Measurements from ENCODE around the gene SBF2.
"Not testable (repeated sequence)": the region's sequence is repeated elsewhere in the genome, so short reads cannot be mapped to it uniquely, and the experiment has no call there.

Gene SBF2

DNA sequence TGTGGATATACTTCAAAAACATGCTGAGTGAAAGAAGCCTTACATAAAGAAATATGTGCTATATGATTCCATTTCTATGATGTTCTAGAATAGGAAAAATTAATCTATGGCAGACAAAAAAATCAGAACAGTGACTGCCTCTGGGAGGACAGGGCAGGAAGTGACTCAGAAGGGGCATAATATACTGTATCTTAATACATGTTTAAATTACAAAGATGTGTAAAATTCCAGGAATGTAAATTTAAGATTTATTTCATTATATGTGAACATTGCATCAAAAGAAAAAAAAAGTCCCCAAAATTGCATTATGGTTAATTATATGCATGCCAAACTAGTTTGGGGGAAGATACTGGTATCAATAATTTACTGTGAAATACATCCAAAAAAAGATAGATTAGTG is 32.2 kb downstream of the SBF2 start:
- no peak for DNase-seq

DNA sequence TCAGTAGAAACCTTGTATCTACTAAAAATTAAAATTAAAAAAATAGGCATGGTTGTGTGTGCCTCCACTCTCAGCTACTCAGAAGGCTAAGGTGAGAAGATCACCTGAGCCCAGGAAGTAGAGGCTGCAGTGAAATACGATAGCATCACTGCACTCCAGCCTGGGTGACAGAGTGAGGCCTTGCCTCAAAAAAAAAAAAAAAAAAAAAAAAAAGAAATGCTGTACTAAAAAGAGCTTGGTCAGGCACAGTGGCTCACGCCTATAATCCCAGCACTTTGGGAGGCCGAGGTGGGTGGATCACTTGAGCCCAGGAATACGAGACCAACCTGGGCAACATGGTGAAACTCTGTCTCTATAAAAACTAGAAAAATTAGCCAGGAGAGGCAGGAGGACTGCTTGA is 36.5 kb downstream of the SBF2 start:
- no peak for DNase-seq

DNA sequence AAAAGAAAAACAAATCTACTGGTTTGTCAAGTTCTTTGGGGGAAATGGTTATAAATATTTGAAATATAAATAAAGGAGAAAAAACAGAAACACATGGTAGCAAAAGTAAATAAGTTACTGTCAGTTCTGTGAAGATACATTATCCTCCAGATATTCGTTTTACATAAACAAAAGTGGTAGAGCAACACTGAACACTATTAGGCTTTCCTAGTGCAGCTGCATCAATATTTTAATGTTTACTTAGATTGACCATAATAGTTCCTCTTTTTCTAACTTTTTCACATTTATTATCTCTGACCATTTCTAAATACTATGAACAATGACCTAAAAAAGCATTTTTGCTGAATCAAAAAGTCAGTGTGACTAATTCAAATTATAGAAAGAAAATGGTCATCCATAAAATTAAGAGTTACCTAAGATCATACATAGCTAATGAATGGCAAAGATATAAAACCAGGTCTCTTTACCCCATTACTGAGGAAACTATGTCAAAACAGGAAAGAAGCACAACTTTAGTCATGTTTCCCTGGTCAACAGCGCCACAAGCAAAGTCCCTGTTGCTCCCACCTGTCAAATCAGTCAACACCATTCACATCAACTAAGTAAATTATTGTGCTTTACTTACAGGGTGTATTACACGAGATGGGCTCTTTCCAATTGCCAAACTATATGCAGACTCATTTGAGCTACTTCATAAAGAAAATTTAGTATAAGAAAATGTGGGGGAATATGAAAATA is 38.5 kb downstream of the SBF2 start:
- DNase-seq: no peak

DNA sequence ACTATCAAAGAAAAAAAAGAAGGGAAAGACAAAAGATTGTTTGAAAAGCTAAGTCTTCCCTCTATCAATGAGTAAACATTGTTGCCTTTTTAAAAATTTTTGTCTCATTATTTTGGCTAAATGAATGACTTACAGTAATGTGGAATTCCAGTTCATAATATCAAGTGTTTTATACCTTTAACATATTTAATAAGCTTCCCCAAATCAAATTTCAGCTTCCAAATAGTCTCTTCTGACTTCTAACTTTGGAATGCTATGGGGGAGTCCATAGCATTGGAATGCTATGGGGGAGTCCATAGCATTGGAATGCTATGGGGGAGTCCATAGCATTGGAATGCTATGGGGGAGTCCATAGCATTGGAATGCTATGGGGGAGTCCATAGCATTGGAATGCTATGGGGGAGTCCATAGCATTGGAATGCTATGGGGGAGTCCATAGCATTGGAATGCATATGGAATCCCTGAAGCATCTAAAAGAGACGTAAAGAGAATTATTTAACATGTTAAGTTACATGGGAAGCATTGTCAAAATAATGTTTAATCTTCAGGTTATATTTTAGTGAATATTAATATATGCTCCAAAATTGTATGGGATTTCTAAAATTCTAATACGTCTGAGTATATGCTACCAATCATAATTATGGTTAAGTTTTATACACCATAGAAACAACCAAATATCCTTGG is 44.4 kb downstream of the SBF2 start:
- DNase-seq: not testable (repeated sequence)

DNA sequence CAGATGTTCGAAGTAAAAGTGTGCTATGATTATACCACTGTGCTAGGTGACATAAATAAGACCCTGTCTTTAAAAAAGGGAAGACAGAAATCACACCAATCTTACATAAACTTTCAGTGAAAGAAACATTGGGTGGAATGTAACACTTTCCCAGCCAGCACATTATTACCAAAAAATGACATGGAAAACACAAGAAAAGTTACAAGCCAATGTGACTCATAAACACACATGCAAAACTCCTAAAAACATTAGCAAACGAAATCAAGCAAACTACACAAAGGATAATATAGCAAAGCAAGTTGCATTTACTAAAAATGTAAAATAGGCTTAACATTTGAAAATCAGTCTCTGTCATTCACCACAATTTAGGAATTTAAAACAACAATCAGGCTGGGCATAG is 47.0 kb downstream of the SBF2 start:
- DNase-seq: no peak

DNA sequence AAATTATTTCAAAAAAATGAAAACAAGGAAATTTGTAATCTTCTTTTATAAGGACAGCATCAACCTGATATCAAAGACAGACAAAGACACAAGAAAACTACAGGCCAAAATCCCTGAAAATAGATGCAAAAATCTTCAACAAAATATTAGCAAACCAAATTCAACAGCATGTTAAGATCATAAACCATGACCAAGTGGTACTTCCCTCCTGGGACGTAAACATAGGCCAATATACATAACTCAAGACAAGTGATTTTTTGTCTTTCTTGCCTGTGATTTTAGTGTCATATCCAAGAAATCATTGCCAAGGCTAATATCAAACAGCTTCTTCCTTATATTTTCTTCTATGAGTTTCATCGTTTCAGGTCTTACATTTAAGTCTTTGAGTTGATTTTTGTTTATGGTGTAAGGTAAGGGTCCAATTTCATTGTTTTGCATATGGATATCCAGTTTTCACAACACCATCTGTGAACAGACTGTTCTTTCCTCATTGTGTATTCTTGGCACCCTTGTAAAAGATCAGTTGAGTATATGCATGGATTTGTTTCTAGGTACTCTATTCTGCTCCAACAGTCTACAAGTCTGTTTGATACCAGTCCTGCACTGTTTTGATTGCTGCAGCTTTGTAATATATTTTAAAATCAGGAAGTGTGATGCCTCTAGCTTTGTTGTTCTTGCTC is 50.0 kb downstream of the SBF2 start:
- DNase-seq: no peak

DNA sequence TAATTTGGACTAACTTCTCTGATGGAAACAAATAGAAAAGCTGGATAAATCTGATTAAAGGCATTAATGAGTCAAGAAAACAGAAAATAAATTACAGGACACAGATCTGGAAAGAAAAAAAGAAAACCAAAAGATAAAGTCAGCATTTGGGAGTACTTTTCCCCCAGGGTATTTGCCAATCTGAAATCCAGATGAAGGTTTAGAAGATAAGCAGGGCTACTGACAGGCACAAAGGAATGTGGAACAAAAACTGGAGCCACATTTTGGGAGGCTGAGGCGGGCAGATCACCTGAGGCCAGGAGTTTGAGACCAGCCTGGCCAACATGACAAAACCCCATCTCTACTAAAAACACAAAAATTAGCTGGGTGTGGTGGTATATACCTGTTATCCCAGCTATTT is 57.2 kb downstream of the SBF2 start:
- no peak for DNase-seq

DNA sequence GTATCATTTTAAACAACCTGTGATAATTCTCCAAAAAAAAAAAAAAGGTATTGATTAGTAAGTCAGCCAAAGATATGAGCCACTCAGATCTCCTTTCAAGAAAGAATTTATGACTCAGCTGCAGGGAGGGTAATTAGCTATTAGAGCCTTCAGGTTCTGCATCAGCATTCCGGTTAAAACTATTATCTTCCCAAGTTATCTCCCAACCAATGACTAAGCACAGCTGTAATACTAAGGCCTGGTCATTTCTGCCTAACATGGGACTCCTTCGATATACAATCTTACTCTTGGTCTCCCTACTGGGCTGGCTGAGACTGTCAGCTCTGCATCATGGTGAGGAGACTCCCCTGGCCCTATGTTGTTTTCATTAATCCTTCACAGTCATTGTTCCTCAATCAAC is 60.4 kb downstream of the SBF2 start:
- DNase-seq: no peak

DNA sequence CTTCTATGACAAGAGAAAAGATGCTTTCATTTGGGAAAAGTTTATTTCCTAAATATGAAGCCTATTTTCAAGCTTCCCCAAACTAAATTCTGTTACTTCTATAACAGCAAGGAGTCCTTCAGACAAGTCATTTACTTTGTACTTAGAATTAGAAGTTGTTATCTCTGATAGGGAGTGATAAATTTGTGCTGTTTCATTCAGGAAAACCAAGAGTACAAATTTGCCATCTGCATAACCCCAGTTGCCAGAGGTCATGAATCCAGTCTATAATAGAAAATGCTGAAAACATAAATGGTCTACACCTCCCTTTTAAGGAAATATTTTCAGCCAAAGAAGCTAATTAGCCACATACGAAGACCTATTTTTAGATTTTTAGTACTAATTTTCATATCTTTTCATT is 61.3 kb downstream of the SBF2 start:
- DNase-seq: no peak

DNA sequence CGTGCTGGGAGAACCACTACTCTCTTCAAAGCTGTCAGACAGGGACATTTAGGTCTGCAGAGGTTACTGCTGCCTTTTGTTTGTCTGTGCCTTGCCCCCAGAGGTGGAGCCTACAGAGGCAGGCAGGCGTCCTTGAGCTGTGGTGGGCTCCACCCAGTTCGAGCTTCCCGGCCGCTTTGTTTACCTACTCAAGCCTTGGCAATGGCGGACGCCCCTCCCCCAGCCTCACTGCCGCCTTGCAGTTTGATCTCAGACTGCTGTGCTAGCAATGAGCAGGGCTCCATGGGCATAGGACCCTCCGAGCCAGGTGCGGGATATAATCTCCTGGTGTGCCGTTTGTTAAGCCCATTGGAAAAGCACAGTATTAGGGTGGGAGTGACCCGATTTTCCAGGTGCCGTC is 62.2 kb downstream of the SBF2 start:
- not testable (repeated sequence) for DNase-seq

DNA sequence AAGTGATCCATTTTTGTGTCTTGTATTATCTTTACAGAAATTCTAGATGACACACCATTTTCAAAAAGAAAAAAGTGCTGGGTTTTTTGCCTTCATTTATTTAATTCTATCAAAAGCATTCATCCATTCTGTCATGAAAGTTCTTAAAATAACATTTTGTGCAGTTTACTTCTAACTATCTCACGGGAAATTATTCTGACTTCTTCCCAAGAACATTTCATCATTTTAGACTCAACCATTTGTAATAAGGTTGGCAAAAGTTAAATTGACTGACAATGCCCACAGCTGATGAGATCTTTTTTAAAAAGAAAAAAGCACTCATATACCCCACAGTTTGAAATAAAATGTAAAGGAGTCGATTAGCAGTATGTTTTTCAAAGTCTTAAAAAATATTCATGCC is 68.5 kb downstream of the SBF2 start:
- DNase-seq: no peak

DNA sequence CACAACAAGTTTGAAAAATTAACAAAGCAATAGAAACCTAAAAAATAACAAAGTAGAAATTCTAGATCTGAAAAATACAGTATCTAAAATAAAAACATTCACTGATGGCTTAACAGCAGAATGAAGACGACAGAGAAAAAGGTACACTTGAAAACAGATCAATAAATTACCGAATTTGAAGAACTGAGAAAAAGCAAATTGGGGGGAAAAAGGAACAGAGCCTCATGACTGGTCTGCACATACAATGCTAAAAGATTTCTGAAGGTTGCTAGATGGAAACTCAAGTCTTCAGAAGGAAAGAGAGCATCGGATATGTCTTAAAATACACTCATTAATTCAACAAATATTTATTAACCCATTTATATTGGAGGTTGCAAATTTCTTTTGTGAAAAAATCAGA is 71.6 kb downstream of the SBF2 start:
- no peak for DNase-seq

DNA sequence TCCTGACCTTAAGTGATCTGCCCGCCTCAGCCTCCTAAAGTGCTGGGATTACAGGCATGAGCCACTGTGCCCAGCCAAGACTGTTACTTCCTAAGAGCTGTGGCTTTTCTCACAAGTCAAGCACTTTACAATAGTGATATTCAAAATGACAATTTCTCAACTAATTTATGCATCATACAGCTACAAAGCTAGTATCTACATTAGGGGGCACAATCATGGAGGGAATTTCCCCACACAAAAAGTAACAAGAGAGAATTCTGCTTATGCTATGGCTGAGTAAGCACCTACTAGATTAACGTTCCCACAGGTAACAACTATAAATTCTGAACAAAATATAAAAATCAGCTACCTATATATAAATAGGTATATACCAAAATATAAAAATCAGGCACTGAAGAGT is 72.7 kb downstream of the SBF2 start:
- no peak for DNase-seq

DNA sequence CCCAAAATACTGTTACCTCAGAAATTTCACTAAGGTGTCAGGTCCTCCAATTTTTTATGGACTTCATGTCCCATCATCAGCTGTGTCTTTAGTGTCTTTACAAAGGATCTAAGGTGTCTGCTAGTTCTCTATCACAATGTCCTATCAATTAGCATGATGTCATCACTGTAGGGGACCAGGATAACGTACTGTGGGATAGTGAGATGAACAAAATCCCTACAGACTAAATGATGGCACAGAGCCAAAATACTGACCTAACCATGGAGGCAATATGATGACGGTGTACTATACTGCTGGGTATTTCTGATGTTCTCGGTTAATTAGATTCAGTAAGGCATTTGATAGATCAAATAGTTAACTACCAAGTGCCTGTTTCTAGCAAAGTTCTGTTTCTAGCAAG is 82.5 kb downstream of the SBF2 start:
- no peak for DNase-seq

DNA sequence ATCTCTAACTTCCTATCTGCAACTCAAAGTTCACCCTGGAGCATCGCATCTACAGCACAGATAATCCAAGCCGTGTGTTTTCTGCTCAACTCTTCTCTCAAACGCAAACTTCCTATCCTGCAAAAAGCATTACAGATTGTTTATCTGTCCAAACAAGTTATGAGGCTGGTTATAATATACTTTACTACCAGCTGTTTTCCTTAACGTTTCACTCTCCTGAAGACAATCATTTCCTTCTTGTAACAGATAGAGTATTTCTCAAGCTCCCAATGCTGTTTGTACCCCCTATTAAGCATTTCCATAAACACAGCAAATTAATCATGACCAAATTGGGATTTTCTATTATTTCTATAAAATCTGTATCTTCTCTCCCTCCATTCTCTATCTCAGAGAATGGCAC is 84.7 kb downstream of the SBF2 start:
- DNase-seq: no peak

DNA sequence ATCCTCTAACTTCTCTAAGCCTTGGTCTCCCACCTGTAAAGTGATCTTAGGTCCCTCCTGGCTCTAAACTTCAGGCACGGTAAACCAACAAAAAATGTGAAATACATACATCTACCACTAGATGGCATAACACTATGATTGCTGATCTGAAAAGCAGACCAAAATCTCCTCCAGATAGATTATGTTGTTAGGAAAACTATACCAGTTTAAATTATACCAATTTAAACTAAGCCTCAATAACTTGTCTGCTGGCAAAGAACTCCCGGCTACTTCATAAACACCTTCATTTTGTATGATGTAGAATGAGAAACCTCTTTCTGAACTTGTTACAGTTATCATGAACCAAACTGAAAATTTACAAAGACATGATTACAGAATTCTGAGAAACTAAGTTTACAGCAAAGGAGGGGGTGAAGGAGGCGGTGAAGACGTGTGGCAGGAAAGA is 85.9 kb downstream of the SBF2 start:
- no peak for DNase-seq

DNA sequence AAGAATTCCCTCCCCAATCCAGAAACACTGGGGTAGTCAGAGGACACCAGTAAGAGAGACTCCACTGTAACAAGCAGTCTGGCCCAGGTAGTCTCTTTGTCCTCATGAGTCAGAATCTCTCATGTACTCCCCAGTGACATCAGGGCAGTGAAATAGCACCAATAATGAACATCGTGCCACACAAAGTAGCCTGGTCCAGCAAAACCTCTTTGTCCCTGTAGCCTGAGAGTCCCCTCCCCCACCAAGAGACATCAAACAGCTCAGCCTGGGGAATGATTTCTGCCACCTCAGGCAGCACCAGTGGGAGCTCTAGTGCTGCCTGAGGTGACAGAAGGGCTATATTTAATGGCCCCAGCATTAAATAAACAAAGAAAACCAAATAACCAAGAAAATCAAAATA is 88.1 kb downstream of the SBF2 start:
- DNase-seq: no peak

DNA sequence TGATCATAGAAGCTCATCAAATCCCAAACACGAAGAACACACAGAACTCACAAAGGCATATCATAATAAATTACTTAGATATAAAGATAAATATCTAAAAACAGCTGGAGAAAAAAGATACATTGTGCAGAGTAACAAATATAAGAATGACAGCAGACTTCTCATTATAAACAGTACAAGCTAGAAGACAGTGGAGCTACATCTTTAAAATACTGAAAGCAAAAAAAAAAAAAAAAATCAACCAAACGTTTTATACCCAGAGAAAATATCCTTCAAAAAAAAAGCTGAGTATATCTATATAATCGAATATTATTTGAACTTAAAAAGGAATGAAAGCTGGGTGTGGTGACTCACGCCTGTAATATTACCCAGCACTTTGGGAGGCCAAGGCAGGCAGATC is 90.0 kb downstream of the SBF2 start:
- no peak for DNase-seq

DNA sequence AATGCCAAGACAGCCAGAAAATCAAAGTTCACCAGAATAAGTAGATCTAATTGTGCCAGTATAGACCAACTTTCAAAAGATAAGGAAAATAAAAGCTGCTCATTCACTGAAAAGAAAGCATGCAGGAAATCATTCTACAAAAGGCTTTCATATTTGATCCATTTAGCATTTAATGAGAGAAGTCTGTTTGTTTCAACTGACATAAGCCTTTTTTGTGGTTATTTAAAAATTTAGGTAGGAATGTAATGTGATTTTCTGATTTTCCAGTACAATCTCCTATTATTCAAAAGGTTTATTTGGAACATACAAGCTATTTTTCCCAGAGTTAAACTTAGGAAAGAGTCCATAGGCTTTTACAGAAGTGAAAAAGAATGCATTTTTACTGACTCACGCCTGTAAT is 92.7 kb downstream of the SBF2 start:
- no peak for DNase-seq

DNA sequence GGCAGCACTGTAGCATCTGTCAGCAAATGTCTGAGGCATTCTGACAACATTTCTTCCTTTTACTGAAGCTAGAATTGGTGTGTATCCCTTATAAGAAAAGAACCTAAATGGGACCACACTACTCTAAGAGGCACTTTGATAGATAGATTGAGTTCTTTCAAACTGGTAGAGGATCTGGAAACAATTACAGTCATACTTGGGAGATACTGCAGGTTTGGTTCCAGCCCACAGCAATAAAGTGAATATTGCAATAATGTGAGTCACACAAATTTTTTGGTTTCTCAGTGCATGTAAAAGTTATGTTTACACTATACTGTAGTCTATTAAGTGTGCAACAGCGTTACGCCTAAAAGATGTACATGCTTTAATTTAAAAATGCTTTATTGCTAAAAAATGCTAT is 96.9 kb downstream of the SBF2 start:
- DNase-seq: no peak

DNA sequence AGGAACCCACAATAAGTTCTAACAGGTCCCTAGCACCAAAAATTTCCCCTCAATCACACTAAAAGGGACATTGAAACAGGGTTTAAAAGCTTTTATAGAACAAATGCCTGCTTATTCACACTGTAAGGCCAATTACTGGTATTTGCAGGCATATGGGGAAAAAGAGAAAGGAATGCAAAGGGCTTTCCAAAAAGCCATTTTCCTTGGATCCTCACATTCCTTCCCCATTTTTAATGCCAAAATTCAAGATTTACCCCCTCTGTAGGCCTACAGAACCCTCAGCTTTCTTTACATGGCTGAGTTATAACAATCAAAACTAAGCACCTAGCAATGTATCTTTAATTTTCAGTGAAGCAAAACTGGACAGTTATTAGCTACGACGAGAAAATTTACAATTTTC is 102.0 kb downstream of the SBF2 start:
- DNase-seq: no peak

DNA sequence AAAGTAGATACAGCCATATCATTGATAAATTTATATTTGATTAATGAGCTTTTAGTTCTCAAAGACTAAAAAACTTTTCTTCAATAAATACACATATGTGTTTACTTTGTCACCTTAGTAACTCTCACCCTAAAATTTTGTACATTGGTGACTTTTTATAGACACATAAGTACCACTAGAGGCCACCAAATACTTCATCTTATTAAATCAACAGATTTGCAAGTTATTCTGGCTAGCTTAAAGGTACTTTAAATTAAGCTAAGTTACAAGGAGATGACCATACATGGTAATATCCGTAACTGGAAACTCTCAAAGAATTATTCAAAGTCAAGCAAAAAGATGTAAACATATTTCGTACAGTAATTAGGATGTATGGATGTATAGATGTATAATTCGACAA is 112.2 kb downstream of the SBF2 start:
- no peak for DNase-seq

DNA sequence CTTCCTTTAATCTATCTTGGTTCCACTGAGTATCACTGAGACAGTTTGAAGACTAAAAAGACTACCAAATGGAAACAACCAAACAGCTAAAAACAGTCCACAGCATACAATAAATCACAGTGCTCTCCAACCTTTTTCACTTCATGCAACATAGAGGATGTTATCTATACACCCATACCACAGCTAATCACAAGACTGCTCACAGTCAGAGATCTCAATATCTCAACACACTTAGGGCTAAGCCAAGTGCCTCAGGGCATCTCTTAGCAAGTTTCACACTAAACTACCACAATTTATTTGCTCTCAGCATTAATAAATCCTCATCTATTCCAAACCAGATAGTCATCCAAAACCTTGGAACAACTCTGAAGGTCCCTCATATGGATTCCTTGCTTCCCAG is 129.4 kb downstream of the SBF2 start:
- DNase-seq: no peak

DNA sequence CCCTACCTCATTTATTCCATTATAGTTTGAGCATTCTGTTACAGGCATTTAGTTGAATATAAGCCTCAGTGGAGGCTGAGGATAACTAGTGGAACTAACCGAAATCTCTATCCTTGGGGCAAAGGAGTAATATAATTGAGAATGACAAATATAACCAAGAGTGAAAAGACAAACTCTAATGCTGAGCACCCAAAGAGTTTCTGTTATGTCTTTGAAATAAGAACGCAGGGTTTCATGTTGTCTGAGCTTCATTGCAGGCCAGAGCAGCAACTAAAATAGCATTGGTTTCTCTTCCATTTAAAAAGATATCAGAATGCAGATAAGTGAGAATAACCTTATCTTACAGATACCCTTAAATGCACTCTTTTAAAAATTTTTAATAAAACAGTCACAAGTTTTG is 131.8 kb downstream of the SBF2 start:
- DNase-seq: no peak

Measured in NK-92 treated with Interleukin-12 subunit alpha and Interleukin-12 subunit beta, amount 100 ng/mL, for 24 hours (cell line).